ENCODE results near the gene GRB10.

DNA sequence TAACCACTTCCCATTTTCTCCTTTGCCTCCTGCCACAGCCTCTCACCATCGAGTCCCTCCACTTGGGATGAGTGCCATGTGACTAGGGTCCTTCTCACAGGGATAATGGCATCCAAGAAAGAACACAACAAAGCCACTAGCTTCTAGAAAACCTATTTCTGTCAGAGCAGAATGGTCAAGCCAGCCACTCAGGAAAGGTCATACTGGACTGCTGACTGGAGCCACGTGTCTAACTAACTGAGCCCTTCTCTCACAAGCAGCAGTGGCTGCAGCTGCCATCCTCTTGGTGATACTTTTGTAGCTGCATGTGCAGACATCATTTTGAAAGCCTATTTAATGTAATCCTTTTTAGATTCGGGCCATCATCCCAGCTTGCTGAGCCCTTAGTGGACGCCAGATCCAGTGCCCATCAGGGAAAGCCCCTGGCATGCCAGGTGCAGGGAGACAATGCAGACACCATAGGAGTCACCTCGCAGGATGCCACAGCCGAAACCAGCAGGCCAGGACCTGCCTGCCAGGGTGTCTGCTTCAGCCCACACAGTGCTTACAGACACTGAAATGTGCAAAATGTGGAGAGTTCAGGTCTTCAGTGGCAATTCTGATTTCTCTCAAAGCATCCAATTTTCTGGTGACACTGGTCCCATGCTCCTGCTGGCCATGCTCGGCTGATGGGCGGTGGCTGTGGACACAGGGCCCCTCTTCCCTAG is 119.1 kb downstream of the GRB10 start:
- TF ChIP-seq, protein P1, sequence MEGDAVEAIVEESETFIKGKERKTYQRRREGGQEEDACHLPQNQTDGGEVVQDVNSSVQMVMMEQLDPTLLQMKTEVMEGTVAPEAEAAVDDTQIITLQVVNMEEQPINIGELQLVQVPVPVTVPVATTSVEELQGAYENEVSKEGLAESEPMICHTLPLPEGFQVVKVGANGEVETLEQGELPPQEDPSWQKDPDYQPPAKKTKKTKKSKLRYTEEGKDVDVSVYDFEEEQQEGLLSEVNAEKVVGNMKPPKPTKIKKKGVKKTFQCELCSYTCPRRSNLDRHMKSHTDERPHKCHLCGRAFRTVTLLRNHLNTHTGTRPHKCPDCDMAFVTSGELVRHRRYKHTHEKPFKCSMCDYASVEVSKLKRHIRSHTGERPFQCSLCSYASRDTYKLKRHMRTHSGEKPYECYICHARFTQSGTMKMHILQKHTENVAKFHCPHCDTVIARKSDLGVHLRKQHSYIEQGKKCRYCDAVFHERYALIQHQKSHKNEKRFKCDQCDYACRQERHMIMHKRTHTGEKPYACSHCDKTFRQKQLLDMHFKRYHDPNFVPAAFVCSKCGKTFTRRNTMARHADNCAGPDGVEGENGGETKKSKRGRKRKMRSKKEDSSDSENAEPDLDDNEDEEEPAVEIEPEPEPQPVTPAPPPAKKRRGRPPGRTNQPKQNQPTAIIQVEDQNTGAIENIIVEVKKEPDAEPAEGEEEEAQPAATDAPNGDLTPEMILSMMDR (IDR thresholded peaks at IDR 0.05) = no peak
- TF ChIP-seq ZFX (IDR thresholded peaks at IDR 0.05; ENCODE audit: borderline replicate concordance) = no peak
